Cardiac fibroblast (primary cell): ENCODE data around the gene G3BP1.

Experiments
- DNase-seq, 2 donors: peaks; one replicate each; pipeline versions ENCODE4 v3.0.0 to v3.0.0-alpha.2; 2010; ENCODE audit warnings: low read depth in 2 of 2
- H3K4me3 ChIP-seq, 2 donors: replicated peaks in 1 of 2; 1 replicate in 1 of 2; 2 replicates in 1 of 2; pipeline ENCODE4 v1.5.1; 2011; ENCODE audit warnings: low read depth in 2 of 2, low read length in 2 of 2, mild to moderate bottlenecking in 2 of 2, moderate library complexity in 1 of 2
- TF ChIP-seq, protein P1 (sequence below): IDR thresholded peaks from one replicate; pipeline ENCODE4 v1.5.1; 2011; ENCODE audit warnings: low read depth, mild to moderate bottlenecking, low read length, inconsistent platforms

G3BP1 gene

DNA sequence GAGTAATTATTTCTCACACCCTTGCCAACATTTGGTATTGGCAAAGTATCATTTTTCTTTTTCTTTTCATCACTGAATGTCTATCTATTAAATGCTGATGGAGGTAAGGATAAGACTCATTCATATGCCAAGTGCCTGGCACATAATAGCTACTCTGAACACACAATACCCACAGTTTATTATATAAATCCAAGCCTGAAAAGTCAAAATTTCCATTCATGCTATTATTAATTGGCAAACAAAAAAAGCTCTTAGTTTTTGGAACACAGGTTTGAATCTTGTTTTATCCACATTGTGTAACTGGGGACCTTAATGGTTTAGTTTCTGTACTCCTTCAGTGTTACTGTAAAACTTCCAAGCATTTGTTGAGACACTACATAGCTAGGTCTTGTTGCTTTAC is 7.0 kb upstream of the G3BP1 start:
- no peak for DNase-seq
- TF ChIP-seq, protein P1, sequence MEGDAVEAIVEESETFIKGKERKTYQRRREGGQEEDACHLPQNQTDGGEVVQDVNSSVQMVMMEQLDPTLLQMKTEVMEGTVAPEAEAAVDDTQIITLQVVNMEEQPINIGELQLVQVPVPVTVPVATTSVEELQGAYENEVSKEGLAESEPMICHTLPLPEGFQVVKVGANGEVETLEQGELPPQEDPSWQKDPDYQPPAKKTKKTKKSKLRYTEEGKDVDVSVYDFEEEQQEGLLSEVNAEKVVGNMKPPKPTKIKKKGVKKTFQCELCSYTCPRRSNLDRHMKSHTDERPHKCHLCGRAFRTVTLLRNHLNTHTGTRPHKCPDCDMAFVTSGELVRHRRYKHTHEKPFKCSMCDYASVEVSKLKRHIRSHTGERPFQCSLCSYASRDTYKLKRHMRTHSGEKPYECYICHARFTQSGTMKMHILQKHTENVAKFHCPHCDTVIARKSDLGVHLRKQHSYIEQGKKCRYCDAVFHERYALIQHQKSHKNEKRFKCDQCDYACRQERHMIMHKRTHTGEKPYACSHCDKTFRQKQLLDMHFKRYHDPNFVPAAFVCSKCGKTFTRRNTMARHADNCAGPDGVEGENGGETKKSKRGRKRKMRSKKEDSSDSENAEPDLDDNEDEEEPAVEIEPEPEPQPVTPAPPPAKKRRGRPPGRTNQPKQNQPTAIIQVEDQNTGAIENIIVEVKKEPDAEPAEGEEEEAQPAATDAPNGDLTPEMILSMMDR: no peak
- no peak overlapping the region for H3K4me3 ChIP-seq

DNA sequence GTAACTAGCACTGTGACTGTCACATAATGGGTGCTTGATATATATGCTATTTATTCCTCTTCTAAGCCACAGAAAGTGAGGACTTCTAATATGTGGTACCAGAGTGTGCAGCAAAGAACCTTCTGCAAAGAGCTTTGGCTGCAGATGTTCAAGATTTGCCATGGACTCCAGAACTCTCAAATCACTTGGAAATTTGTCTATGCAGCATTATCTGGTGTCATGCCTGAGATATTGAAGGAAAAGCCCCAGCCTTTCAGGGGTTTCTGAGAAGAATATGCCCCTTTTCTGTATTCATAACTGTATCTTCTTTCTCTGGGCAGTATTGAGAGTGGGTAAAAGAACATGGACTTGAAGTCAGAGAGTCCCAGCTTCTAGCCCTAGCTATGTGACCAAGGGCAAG is 4.8 kb upstream of the G3BP1 start:
- TF ChIP-seq, protein P1: no peak
- DNase-seq: no peak
- H3K4me3 ChIP-seq: no peak overlapping the region

DNA sequence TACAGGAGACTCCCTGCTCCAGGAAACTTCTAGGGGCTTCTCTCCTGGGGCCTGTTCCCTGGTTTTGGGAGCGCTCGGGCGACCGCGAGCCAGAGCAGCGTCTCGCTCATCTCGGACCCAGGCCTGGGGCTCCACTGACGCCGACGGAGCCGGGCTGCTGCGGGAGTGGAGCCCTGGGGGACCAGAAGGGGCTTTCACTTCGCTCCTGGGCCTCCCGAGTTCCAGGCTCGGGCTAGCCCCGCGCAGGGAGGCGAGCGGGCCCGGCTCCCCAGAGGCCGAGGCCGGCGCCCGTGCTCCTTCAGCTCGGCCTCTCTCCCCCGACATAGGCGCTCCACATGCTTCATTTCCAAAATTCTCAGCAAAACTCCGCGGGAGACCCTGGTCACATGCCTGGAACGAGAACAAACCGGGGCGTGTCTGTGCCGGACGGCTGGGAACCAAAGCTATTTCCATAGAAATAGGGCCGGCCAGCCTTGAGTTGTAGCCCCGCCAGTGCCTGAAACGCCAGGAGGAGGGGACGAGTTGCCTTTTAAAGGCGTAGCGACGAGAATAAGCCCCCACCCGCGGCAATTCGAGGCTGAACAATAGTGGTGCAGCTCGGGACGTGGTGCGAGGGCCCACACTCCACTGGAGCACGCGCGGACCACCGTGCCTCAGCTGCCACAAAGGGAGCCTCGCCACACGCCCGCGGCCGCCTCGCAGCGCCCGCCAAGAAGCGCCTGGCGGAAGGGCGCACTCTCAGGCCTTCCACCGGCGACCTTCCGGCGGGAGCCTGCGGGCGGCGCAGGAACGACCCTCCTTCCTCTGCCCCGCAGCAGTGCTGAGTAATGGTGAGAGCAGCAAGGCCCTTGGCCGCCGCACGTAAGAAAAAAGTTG is 1.1 kb upstream of the G3BP1 start:
- DNase-seq: peak; percentile 82 to 92
- TF ChIP-seq, protein P1: no peak
- peak overlapping the region; percentile 41 to 56 for H3K4me3 ChIP-seq

DNA sequence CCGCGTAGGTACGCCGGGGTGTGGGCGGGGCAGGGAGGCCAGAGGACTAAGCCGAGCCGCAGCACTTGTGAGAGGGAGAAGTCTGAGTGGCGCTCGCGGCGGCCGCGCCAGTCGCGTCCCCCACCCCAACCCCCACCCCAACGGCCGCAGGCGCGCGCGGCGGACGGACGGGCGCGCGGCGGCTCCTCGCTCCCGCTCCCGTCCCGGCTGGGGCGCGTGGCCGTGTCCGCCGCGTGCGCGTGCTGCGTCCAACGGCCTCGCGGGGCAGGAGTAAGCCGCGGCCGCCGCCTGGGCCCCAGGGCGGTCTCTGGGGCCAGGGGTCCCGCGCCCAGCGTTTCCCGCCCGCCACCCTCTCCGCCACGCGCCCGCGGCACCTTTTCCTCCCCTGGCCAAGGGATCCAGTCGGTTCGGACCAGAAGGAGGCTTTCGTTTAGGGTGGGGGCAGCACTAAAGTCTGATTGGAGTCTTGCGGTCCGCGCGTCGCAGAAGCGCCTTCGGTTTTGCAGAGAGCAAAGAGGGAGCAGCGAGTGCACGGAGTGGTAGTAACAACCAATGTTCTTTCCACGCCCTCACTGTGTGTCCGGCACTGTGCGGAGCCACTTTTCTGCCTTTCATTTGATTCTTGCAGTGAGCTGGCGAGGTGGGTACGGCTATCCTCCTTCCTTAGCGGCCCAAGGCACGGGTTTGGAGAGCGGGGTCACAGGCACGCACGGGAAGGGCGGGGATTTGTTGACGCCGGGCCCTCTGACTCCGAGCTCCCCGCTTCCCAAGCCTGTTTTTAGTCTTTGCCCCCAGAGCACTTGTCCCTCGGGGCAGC is 483 bp downstream of the G3BP1 start:
- TF ChIP-seq, protein P1: no peak
- peak overlapping the region; percentile 87 to 92 for H3K4me3 ChIP-seq
- peak; percentile 17 to 32 for DNase-seq

DNA sequence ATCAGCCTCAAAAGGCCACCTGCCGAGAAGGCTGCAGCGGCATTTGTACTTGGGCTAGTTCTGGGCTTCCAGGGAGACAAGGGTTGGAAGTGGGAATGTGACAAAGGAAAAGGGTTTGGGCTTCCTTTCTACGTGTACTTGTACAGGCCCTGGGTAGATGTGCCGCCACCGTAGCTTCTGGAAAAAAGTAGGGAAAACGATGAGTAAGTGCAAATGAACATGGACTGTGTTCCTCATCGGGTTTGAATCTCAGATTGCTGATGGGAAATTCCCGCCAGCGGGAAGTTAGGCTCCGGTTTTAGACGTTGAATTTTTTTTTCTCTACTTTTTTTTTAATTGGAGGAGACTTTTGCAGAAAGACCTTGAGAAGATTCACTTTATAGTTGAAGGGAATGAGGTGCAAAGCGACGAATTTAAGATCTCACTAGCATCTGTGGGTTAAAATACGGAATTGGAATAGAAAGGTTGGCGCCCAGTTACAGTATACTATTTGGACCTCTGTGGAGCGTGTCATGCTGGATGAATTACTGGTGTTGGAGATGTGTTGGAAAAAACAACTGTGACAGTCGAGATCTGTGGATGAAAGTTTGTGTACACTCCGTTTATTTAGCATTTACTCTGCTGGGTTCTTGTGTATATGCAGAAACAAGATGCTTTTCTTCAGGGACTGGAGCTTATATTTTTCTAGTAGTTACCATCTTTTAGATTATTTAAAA is 1.2 kb downstream of the G3BP1 start:
- TF ChIP-seq, protein P1: no peak
- peak; percentile 6 to 44 for DNase-seq
- H3K4me3 ChIP-seq: peak overlapping the region; percentile 87 to 92

DNA sequence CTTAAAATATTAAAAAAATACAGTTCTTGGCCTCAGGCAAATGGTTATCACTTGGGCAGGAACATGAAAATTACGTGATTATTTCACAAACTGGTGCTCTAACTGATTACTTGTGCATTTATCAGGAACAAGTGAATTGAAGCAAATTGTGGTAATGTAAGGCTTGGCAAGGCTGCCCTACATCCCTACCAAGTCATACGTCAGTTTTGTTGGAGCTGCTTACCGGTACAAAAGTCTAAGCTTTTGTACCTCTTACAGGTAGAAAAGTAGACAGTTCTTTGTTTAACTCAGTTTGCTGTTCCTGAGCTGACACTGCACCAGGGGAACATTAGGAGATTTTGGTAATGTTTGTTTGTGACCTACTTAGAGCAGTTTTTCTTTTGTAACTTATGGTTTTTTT is 2.2 kb downstream of the G3BP1 start:
- TF ChIP-seq, protein P1: no peak
- DNase-seq: peak in 1 of 2 donors; percentile 12
- H3K4me3 ChIP-seq: peak overlapping the region; percentile 87 to 92
